NCI-H748 (cell line): Measurements from ENCODE around the gene CCDC38.

ENCODE experiments used
- DNase-seq: peaks from one replicate; lab custom pipeline; 2025; ENCODE audit not compliant: unreplicated experiment; lab: John Stamatoyannopoulos, UW

The CCDC38 gene

DNA sequence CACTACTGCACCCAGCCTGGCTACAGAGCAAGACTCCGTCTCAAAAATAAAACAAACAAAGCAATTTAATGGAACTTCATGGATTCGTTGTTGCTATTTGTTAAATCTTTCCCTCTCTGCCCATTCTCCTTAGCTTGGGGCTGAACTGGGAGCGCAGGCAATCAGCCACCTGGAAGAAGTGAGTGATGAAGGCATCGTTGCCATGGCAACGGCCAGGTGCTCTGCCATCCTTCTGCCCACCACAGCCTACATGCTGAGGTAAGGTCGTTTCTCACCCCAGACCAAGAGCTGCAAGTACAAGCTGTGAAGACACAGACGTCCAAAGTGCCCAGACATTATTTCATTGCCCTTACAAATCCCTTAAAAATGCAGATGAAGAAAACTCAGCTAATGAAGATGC is 19.8 kb upstream of the CCDC38 start:
- DNase-seq, result peak; percentile 91

DNA sequence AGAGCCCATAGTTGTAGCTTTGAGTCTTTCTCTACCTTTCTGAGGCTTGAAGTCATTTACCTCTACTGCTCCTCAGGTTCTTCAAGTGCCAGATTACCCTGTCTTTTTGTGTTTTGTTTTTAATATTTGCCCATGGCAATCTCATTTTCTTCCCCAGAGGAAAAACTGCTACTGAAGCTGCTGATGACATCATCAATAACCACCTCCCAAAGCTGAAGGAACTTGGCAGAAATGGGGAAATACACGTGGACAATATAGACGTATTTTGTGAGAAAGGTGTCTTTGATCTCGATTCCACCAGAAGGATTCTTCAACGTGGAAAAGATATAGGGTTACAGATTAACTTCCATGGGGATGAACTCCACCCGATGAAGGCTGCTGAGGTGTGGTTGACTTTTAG is 17.8 kb upstream of the CCDC38 start:
- DNase-seq, result no peak

DNA sequence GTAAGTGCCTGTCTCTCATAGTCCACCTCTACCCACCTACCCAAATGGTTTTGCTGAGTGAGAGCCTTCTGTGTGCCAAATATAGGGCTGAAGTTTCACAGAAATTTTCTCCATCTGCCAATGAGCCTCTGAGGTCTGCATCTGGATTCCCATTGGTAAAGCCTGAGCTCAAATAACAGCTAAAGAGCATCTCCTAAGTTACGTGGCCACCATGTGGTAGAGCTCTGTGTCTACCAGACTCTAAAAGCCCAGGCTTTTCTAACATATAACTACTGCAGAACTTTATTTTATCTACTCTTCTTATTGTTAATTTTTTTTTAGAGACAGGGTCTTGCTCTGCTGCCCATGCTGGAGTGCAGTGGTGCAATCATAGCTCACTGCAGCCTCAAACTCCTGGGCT is 16.7 kb upstream of the CCDC38 start:
- DNase-seq, result peak; percentile 53

GRCh38 chr12:95956557-95957145 is 14.2 kb upstream of the CCDC38 start:
- DNase-seq, result no peak

DNA sequence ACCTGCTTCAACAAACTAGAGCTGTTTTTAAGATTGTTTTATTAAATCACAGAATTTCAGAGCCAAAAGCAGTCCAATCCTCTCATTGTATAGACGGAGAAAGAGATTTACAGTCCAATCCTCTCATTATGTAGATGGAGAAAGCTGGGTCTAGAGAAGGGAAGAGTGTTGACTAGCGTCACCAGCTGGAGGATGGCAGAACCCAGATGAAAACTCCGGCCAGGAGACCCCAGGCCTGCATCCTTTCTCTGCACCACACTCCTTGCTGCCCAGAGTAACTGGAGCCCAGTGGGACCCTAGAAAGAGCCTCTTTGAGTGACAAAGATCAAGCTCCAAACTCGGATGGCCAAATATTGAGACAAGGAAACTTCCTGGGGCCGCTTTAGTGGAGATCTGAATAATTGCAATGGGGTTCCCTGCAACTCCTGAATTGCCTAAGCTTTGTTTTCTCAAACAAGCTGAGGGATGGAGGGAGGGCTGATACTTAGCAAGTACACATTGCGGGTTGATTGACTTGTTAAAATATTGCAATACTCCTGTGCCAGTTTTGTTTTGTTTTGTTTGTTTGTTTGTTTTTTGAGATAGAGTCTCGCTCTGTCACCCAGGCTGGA is 13.2 kb upstream of the CCDC38 start:
- no peak for DNase-seq

GRCh38 chr12:95953000-95953399 is 10.6 kb upstream of the CCDC38 start:
- peak; percentile 17 for DNase-seq

- DNase-seq, result peak; percentile 70
Measured at GRCh38 chr12:95951515-95951914, 9.1 kb upstream of the CCDC38 start.

- DNase-seq, result peak; percentile 86
Measured at GRCh38 chr12:95949477-95950206, 7.2 kb upstream of the CCDC38 start.

DNA sequence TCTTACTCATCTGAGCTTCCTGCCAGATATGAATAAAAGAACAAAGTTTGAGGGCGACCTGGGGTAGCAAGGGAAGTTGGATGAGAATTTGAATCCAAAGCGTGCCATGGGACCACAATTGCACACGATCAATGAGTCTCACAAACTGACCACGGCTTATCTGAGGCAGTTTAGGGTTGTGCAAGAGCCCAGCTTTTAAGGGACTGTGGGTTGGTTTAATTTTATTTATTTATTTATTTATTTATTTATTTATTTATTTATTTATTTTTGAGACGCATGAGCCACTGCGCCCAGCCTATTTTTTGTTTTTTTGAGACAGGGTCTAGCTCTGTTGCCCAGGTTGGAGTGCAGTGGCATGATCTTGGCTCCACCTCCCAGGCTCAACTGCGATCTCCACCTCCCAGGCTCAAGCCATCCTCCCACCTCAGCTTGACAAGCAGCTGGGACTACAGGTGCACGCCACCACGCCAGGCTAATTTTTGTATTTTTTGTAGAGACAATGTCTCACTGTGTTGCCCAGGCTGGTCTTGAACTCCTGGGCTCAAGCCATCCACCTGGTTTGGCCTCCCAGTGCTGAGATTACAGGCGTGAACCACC is 1.8 kb upstream of the CCDC38 start:
- DNase-seq, result no peak

GRCh38 chr12:95943330-95943842 is 972 bp upstream of the CCDC38 start, which contains the start of gene AMDHD1:
AMDHD1 (plus strand) TSS chr12:95943331; CDS start chr12:95943399, 68 bp downstream.
- DNase-seq, result peak; percentile 78

- peak; percentile 66 for DNase-seq
Measured at GRCh38 chr12:95942101-95942523, 302 bp downstream of the CCDC38 start.

- no peak for DNase-seq
Measured at GRCh38 chr12:95940514-95940913, 1.9 kb downstream of the CCDC38 start.

- no peak for DNase-seq
Measured at GRCh38 chr12:95922231-95922630, 20.2 kb downstream of the CCDC38 start.

GRCh38 chr12:95919110-95919509 is 23.3 kb downstream of the CCDC38 start:
- DNase-seq, result no peak

DNA sequence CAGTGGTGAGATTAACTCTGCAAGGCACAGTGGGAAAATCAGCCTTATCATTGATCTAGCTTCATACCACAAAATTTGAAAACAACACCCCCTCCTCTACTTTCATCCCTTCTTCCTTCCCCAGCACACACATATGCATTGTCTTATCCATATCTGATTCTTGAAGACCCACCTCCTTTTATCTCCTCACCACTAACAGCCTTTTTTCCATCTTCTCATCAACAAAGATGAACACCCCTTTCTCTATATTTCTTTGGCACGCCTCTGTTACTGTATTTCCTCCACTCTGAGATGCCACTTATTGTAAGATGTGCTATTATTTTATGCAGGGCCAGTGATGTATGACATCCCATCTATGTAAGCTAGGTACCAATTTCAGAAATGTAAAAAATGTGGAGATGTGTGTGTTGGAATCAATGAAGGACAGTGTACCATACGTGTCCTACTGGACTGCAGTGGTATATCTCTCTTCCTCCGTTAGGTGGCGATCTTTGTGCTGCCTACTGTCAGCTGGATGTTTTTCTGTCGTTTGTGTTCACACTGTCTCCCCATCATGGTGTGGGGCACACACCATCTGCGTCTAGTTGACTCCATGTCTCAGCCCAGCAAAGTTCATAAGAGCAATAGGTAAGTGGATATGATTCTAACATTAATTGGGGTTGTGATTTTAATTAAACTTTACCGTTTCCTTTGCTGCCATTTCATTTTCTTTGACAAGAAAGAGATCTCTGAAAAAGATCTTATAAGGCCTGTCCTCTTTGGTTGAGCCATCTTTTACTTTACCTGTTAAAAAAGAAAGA is 24.0 kb downstream of the CCDC38 start:
- peak; percentile 72 for DNase-seq

DNA sequence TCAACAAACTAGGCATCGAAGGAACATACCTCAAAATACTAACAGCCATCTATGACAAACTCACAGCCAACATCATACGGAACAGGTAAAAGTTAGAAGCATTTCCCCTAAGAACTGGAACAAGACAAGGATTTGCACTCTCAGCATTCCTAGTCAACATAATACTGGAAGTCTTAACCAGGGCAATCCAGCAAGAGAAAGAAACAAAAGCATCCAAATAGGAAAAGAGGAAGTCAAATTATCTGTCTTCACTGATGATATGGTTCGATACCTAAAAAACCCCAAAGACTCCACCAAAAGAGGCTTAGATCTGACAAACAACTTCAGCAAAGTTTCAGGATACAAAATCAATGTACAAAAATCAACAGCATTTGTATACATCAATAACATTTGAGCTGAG is 32.5 kb downstream of the CCDC38 start:
- no peak for DNase-seq

DNA sequence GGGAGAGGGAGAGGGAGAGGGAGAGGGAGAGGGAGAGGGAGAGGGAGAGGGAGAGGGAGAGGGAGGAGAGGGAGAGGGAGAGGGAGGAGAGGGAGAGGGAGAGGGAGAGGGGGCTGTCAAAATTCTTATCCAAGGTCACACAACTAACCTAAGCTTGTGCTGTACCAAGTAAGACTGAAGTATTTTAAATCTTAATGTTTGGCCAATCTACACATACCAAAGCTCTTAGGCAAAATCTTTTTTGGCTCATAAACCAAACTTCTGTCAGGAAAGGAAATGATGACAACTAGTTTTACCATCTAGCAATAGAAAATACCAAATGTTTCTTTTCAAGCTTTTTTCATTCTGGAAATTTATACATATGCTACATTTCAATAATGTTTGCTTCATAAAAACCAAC is 33.8 kb downstream of the CCDC38 start:
- no peak for DNase-seq

- DNase-seq, result no peak
Measured at GRCh38 chr12:95898081-95898480, 44.3 kb downstream of the CCDC38 start.

DNA sequence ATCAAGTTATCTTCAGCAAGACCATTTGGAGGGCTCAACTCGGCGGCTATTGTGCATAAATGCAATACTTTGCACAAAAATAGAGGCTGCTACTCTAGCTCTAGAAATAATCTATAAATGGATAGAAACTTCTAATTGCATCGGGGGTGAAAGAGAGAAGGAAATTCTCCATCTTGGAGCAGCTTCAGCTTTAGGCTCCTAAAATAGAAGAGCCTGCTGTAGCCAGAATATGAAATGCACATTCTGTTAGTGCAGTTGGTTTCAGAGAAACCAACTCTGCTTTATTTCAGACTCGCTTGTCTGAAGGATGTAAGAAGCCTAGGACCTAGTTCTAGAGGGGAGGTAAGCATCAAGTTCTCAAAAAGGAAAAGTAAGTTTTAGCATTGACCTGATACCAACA is 45.6 kb downstream of the CCDC38 start:
- no peak for DNase-seq

- DNase-seq, result no peak
Measured at GRCh38 chr12:95890958-95891357, 51.5 kb downstream of the CCDC38 start.

DNA sequence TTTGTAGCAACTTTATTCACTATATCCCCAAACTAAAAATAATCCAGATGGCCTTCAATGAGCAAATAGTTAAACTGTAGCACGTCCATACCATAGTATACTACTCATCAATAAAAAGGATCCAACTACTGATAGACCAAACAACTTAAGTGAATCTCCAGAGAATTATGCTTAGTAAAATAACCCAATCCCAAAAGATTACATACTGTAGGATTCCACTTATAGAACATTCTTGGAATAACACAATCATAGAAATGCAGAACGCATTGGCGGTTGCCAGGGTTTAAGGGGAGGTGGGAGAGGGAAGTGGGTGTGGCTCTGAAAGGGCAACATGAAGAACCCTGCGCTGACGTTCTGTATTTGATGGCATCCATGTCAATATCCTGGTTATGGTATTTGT is 55.1 kb downstream of the CCDC38 start:
- no peak for DNase-seq
